Endothelial cell of umbilical vein (primary cell): ENCODE data around the gene MUC4. TPM values are rescaled to one million over a fixed set of nuclear protein-coding genes. Genes with fewer than 3 reads are reported as not detected.

Experiments used
- BruUV-seq: library from RNA; stranded (reverse); fragments of 400-500 nt; replicated peaks from 2 replicates; lab custom pipeline; 2021; lab: Mats Ljungman, UMichigan
- CTCF ChIA-PET: fragments of 300-600, 350-600 bp; sonication (Branson Sonifier 250); formaldehyde crosslinking; loops from one replicate; lab custom pipeline; 2021; ENCODE audit warnings: antibody characterized with exemption, inconsistent platforms; lab: Charles Lee
- POLR2A ChIA-PET: fragments of 300-600, 350-600 bp; sonication (Branson Sonifier 250); formaldehyde crosslinking; loops from one replicate; lab custom pipeline; 2021; ENCODE audit warnings: antibody characterized with exemption, inconsistent platforms; lab: Charles Lee
- DNase-seq: peaks from one replicate; pipeline ENCODE4 v3.0.0-alpha.2; 2011; ENCODE audit warnings: low read depth, low spot score
- FAIRE-seq: peaks from 2 replicates; lab custom pipeline; 2011; peaks lifted over from hg19 to GRCh38; lab: Jason Lieb, UNC
- H2AFZ ChIP-seq: 2 replicates; pipeline ENCODE4 v1.6.0; 2012; ENCODE audit warnings: low read depth, low read length, control low read depth, inconsistent platforms
- H3K27ac ChIP-seq: 2 replicates; pipeline ENCODE4 v1.5.1; 2011; ENCODE audit warnings: low read depth, mild to moderate bottlenecking, control low read depth, low read length, moderate library complexity; ENCODE audit not compliant: insufficient read depth
- H3K27me3 ChIP-seq, 2 experiments: 2 replicates each; pipeline versions ENCODE4 v1.6.0 to v1.6.1; 2011; ENCODE audit warnings: low read length in 2 of 2, mixed read lengths in 1 of 2; ENCODE audit not compliant: control insufficient read depth in 2 of 2, insufficient read depth in 2 of 2
- H3K36me3 ChIP-seq, 2 experiments: 2 replicates in 1 of 2; 3 replicates in 1 of 2; pipeline ENCODE4 v1.5.1; 2011; ENCODE audit warnings: low read length in 2 of 2, mild to moderate bottlenecking in 1 of 2, moderate library complexity in 1 of 2; ENCODE audit not compliant: control insufficient read depth in 2 of 2, insufficient read depth in 2 of 2; ENCODE audit errors: extremely low read depth in 1 of 2
- H3K4me1 ChIP-seq: 3 replicates; pipeline ENCODE4 v1.5.1; 2011; ENCODE audit warnings: mild to moderate bottlenecking, low read length; ENCODE audit not compliant: control insufficient read depth, insufficient read depth; ENCODE audit errors: extremely low read depth
- H3K4me2 ChIP-seq: 2 replicates; pipeline ENCODE4 v1.6.1; 2011; ENCODE audit warnings: low read length, control low read depth, mixed read lengths; ENCODE audit not compliant: insufficient read depth
- H3K4me3 ChIP-seq, 3 experiments: fragments of 200-600 bp in 1 of 3; sonication (generic), shearing (Covaris generic) in 1 of 3; replicated peaks in 1 of 3; 2 replicates each; pipeline ENCODE4 v1.5.1; 2011 to 2016; ENCODE audit warnings: control low read depth in 3 of 3, low read length in 3 of 3, mild to moderate bottlenecking in 2 of 3, inconsistent platforms in 1 of 3, low read depth in 1 of 3, moderate library complexity in 1 of 3; ENCODE audit not compliant: insufficient read depth in 1 of 3
- H3K79me2 ChIP-seq: 2 replicates; pipeline ENCODE4 v1.6.0; 2012; ENCODE audit warnings: low read length, inconsistent platforms; ENCODE audit not compliant: control insufficient read depth, insufficient read depth
- H3K9ac ChIP-seq: replicated peaks from 2 replicates; pipeline ENCODE3; 2011; ENCODE audit warnings: low read length, control low read depth; ENCODE audit not compliant: insufficient read depth; ENCODE audit errors: extremely low read depth
- H3K9me1 ChIP-seq: replicated peaks from 3 replicates; pipeline ENCODE4 v1.6.0; 2011; ENCODE audit warnings: mild to moderate bottlenecking, low read length; ENCODE audit not compliant: control insufficient read depth, insufficient read depth; ENCODE audit errors: extremely low read depth
- H3K9me3 ChIP-seq: replicated peaks from 2 replicates; pipeline ENCODE4 v1.5.1; 2012; ENCODE audit warnings: low read length, inconsistent platforms; ENCODE audit not compliant: control insufficient read depth, insufficient read depth
- H4K20me1 ChIP-seq: replicated peaks from 2 replicates; pipeline ENCODE3; 2011; ENCODE audit warnings: mild to moderate bottlenecking, low read length; ENCODE audit not compliant: control insufficient read depth, insufficient read depth; ENCODE audit errors: extremely low read depth
- EZH2 ChIP-seq: IDR thresholded peaks from 2 replicates; pipeline ENCODE4 v1.6.1; 2012; ENCODE audit warnings: borderline replicate concordance, low read depth, mild to moderate bottlenecking, moderate library complexity, low read length, inconsistent platforms; ENCODE audit not compliant: severe bottlenecking
- FOS ChIP-seq: IDR thresholded peaks from 2 replicates; pipeline ENCODE4 v1.6.1; 2011; ENCODE audit warnings: mild to moderate bottlenecking, low read length, moderate library complexity, borderline replicate concordance; ENCODE audit not compliant: insufficient read depth
- GATA2 ChIP-seq: IDR thresholded peaks from 2 replicates; pipeline ENCODE4 v1.7.0; 2011; ENCODE audit warnings: low read depth, mild to moderate bottlenecking, moderate library complexity, mixed read lengths, low read length; ENCODE audit not compliant: insufficient read length, insufficient read depth
- JUN ChIP-seq: IDR thresholded peaks from 2 replicates; pipeline ENCODE4 v1.6.1; 2011; ENCODE audit warnings: borderline replicate concordance, low read depth; ENCODE audit not compliant: insufficient read length, insufficient read depth
- MYC ChIP-seq: IDR thresholded peaks from one replicate; pipeline ENCODE4 v1.6.1; 2011; ENCODE audit warnings: mild to moderate bottlenecking, low read depth, low read length
- POLR2A ChIP-seq: IDR thresholded peaks from 2 replicates; pipeline ENCODE4 v1.6.1; 2012; ENCODE audit warnings: low read depth, mild to moderate bottlenecking, control low read depth, low read length
- POLR2AphosphoS5 ChIP-seq: IDR thresholded peaks from 2 replicates; pipeline ENCODE4 v1.6.1; 2012; ENCODE audit warnings: low read depth, mild to moderate bottlenecking, control low read depth, low read length, moderate library complexity; ENCODE audit not compliant: insufficient read depth
- dilution Hi-C: fragments of 300-500 bp; cut with MboI; formaldehyde crosslinking; loops from one replicate; pipeline ENCODE4 v1.15.0; 2019; ENCODE audit warnings: low sequenced_read_pairs; ENCODE audit not compliant: extremely low pct_ligation_motif_present
- intact Hi-C: fragments of 100-400 bp; cut with micrococcal nuclease; formaldehyde crosslinking; loops from one replicate; pipeline ENCODE4 v1.10.0; 2022
- polyA plus RNA-seq, 4 experiments: library from polyadenylated mRNA; depleted of rRNA in 3 of 4; stranded (reverse) in 3 of 4; unstranded in 1 of 4; fragments of >200 nt; gene quantifications; 2 replicates each; pipeline versions ENCODE4 v1.2.1 to v1.2.3, GENCODE V29; 2011 to 2012; ENCODE audit warnings: missing spikeins in 1 of 4
- total RNA-seq: library from RNA; stranded (reverse); gene quantifications from 2 replicates; pipeline ENCODE4 v1.2.3, GENCODE V29; 2021
- TF ChIP-seq, protein P1 (sequence below): IDR thresholded peaks from 2 replicates; pipeline ENCODE4 v1.6.1; 2011; ENCODE audit not compliant: insufficient read depth, insufficient read length
- TF ChIP-seq, protein P2 (sequence below), 2 donors: IDR thresholded peaks; 1 replicate in 1 of 2; 2 replicates in 1 of 2; pipeline ENCODE4 v1.5.1; 2011; ENCODE audit warnings: low read length in 2 of 2, mild to moderate bottlenecking in 2 of 2, moderate library complexity in 2 of 2, control low read depth in 1 of 2, inconsistent platforms in 1 of 2, low read depth in 1 of 2; ENCODE audit not compliant: insufficient read depth in 1 of 2; ENCODE audit errors: extremely low read depth in 1 of 2

Gene MUC4
- total and polyA plus RNA-seq, 2 donors (not counting 3 experiments of a cell fraction or from before 2014, with no cell fraction given): 0.04 TPM; not detected in 1

DNA sequence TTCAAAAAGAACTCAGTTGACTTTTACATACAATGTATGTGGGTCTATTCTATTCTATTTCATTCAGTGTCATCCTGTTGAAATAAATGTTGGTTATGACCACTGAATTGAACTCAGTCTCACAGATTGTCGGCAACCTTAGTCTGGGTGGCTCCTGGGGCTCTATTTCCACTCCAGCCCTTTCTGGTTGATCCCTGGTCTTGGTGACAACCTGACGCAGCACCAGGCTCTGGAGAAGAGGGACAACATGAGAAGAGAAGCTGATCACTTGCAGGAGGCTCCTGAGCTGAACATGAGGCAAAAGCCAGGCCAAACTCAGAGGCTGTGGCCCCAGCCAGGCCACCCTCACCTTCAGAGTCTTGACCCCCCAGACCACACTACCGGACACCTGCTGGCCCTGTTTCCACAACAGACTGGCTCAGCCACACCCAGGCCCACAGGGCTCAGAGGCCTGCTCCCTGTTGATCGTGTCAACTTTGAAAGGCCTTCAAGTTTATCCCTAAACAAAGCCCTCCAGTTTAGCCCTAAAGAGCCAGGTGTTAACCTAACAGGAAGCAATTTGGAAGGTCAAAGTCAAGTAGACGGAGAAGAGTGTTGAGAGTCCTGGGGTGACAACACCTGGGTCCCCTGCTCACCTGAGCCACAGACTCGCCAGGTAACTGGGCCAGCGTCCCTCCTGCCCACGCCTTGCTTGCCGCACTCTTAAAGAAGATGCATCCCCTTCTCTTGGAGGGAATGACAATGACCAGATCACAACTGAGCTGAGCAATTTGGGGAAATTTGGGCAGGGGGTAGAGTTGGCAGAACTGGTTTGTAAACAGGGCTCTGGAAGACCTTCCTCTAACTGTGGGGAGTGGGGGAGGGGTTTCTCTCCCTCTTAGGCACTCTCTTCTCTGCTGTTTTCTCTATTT is 106.4 kb downstream of the MUC4 start:
- ChIA-PET CTCF (interaction anchor here (1.3 to 1.4 kb wide), 2 partner anchors 12 to 144 kb away, joined by 4 to 6 read pairs; no protein-coding TSS in a partner anchor), POLR2A (no interaction called here)
- H3K79me2 ChIP-seq: no peaks in the 10 kb centered on the region
- H3K36me3 ChIP-seq: no peaks in the 10 kb centered on the region
- no peak overlapping the region for H3K4me3 ChIP-seq
- no peak overlapping the region for H3K9ac ChIP-seq
- FAIRE-seq (no peak), DNase-seq (no peak)
- dilution Hi-C loops (no loop called here), intact Hi-C loops (no loop called here)
- H2AFZ ChIP-seq: no peak overlapping the region
- H3K9me1 ChIP-seq: no peaks in the 10 kb centered on the region
- H3K27me3 ChIP-seq: peaks cover 0 to 4% of the 10 kb centered on the region in 2 experiments
- H4K20me1 ChIP-seq: no peaks in the 10 kb centered on the region
- H3K4me1 ChIP-seq: no peaks in the 10 kb centered on the region
- BruUV-seq: no TSS peak
- no peak overlapping the region for H3K27ac ChIP-seq
- no peaks in the 10 kb centered on the region for H3K9me3 ChIP-seq
- TF ChIP-seq, protein P1, sequence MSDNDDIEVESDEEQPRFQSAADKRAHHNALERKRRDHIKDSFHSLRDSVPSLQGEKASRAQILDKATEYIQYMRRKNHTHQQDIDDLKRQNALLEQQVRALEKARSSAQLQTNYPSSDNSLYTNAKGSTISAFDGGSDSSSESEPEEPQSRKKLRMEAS: no peak
- no peak overlapping the region for H3K4me2 ChIP-seq

DNA sequence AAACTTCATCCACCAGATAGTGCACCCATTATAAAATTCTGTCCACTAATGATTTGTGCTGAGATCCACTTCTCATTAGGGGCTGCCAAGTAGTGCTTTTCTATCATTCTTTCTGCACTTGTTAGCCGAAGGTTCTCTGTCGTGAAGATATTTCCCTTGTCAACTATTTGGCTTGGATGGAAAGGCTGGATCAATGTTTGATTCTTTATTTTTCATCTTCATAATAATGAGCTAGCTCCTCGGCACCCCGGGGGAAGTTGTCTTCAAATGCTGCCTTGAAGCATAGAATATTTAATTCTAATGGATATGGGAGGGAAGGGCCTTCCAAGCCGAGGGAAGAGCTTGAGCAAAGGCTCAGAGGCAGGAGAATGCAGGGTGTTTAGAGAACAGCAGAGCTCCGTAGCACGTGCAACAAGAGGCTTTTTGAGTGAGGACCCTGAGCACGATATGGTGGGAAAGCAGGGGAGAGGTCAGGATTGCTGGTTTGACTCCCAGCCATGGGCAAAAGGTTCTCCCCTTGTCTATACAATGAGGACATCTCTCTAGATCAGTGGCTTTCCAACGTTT is 107.2 kb downstream of the MUC4 start:
- no peak for DNase-seq
- Histone ChIP-seq H3K79me2 (no peaks in the 10 kb centered on the region), H3K9ac (no peak overlapping the region), H3K4me1 (no peaks in the 10 kb centered on the region), H3K9me3 (no peaks in the 10 kb centered on the region), H3K27ac (no peak overlapping the region), H3K9me1 (no peaks in the 10 kb centered on the region), H4K20me1 (no peaks in the 10 kb centered on the region), H3K36me3 (no peaks in the 10 kb centered on the region), H3K4me3 (no peak overlapping the region), H3K4me2 (no peak overlapping the region), H2AFZ (no peak overlapping the region), H3K27me3 (peaks cover 0 to 4% of the 10 kb centered on the region in 2 experiments)
- intact Hi-C loops: no loop called here
- FAIRE-seq: no peak
- dilution Hi-C loops: no loop called here
- ChIA-PET POLR2A (no interaction called here), CTCF (interaction anchor here (1.3 to 1.4 kb wide), 2 partner anchors 12 to 145 kb away, joined by 4 to 6 read pairs; no protein-coding TSS in a partner anchor)
- TF ChIP-seq MYC (no peak), POLR2A (no peak), EZH2 (no peak), JUN (no peak), GATA2 (no peak), FOS (no peak), POLR2AphosphoS5 (no peak)
- TF ChIP-seq, protein P1: no peak
- TF ChIP-seq, protein P2, sequence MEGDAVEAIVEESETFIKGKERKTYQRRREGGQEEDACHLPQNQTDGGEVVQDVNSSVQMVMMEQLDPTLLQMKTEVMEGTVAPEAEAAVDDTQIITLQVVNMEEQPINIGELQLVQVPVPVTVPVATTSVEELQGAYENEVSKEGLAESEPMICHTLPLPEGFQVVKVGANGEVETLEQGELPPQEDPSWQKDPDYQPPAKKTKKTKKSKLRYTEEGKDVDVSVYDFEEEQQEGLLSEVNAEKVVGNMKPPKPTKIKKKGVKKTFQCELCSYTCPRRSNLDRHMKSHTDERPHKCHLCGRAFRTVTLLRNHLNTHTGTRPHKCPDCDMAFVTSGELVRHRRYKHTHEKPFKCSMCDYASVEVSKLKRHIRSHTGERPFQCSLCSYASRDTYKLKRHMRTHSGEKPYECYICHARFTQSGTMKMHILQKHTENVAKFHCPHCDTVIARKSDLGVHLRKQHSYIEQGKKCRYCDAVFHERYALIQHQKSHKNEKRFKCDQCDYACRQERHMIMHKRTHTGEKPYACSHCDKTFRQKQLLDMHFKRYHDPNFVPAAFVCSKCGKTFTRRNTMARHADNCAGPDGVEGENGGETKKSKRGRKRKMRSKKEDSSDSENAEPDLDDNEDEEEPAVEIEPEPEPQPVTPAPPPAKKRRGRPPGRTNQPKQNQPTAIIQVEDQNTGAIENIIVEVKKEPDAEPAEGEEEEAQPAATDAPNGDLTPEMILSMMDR (IDR thresholded peaks at IDR 0.05; ENCODE audit: extremely low read depth in 1 of 2, insufficient read depth in 1 of 2, low read depth in 1 of 2, low read length in 2 of 2): no peak
- BruUV-seq: no TSS peak
